Mesenchymal stem cell (in vitro differentiated cells and primary cell): Measurements from ENCODE around the gene PYGM.

Source experiments
- DNase-seq: peaks from one replicate; pipeline ENCODE4 v3.0.0-alpha.2; 2013
- H2AFZ ChIP-seq: one replicate; pipeline ENCODE4 v1.6.1; 2013; ENCODE audit warnings: low read depth, mild to moderate bottlenecking, control low read depth, inconsistent platforms, low read length, moderate library complexity
- H2AK5ac ChIP-seq: 2 replicates; pipeline ENCODE4 v1.6.1; 2013; ENCODE audit warnings: low read length, moderate library complexity, mild to moderate bottlenecking, inconsistent platforms; ENCODE audit not compliant: severe bottlenecking
- H2BK120ac ChIP-seq: one replicate; pipeline ENCODE4 v1.6.1; 2013; ENCODE audit warnings: low read depth, mild to moderate bottlenecking, inconsistent platforms, low read length, moderate library complexity
- H2BK12ac ChIP-seq, 2 experiments: one replicate each; pipeline ENCODE4 v1.6.1; 2013; ENCODE audit warnings: inconsistent platforms in 2 of 2, low read length in 2 of 2, mild to moderate bottlenecking in 2 of 2, moderate library complexity in 2 of 2, control low read depth in 1 of 2
- H2BK15ac ChIP-seq: one replicate; pipeline ENCODE4 v1.6.1; 2013; ENCODE audit warnings: mild to moderate bottlenecking, low read depth, inconsistent platforms; ENCODE audit not compliant: poor library complexity, severe bottlenecking
- H2BK5ac ChIP-seq: 2 replicates; pipeline ENCODE4 v1.6.1; 2013; ENCODE audit warnings: low read depth, mild to moderate bottlenecking, low read length, control low read depth, inconsistent platforms; ENCODE audit not compliant: poor library complexity, severe bottlenecking
- H3K14ac ChIP-seq, 2 experiments: one replicate each; pipeline ENCODE4 v1.6.1; 2013; ENCODE audit warnings: inconsistent platforms in 2 of 2, low read length in 2 of 2, control low read depth in 1 of 2, mild to moderate bottlenecking in 1 of 2, moderate library complexity in 1 of 2
- H3K18ac ChIP-seq, 2 experiments: one replicate each; pipeline ENCODE4 v1.6.1; 2013; ENCODE audit warnings: inconsistent platforms in 2 of 2, low read length in 2 of 2, control low read depth in 1 of 2, low read depth in 1 of 2, mild to moderate bottlenecking in 1 of 2
- H3K23ac ChIP-seq, 2 experiments: one replicate each; pipeline ENCODE4 v1.6.1; 2013; ENCODE audit warnings: inconsistent platforms in 2 of 2, low read length in 2 of 2, mild to moderate bottlenecking in 2 of 2, moderate library complexity in 2 of 2, control low read depth in 1 of 2
- H3K27ac ChIP-seq: 2 replicates; pipeline ENCODE4 v1.5.1; 2013; ENCODE audit warnings: mild to moderate bottlenecking, moderate library complexity, low read length, control low read depth, inconsistent platforms; ENCODE audit not compliant: poor library complexity, severe bottlenecking
- H3K27me3 ChIP-seq, 2 experiments: 2 replicates each; pipeline versions ENCODE4 v1.6.1 to v1.7.0; 2013; ENCODE audit warnings: low read length in 2 of 2, mild to moderate bottlenecking in 2 of 2, moderate library complexity in 2 of 2, control low read depth in 1 of 2, inconsistent platforms in 1 of 2; ENCODE audit not compliant: control insufficient read depth in 1 of 2, insufficient read depth in 1 of 2
- H3K36me3 ChIP-seq, 2 experiments: 2 replicates each; pipeline versions ENCODE4 v1.6.1 to v1.7.0; 2013; ENCODE audit warnings: low read length in 2 of 2, control low read depth in 1 of 2, inconsistent platforms in 1 of 2, low read depth in 1 of 2, mild to moderate bottlenecking in 1 of 2; ENCODE audit not compliant: insufficient read depth in 2 of 2, control insufficient read depth in 1 of 2
- H3K4ac ChIP-seq, 2 experiments: one replicate each; pipeline ENCODE4 v1.6.1; 2013; ENCODE audit warnings: inconsistent platforms in 2 of 2, low read length in 2 of 2, mild to moderate bottlenecking in 2 of 2, moderate library complexity in 2 of 2, control low read depth in 1 of 2, low read depth in 1 of 2
- H3K4me1 ChIP-seq: 2 replicates; pipeline ENCODE4 v1.6.1; 2013; ENCODE audit warnings: low read depth, low read length, control low read depth; ENCODE audit not compliant: control insufficient read depth, insufficient read depth
- H3K4me2 ChIP-seq: 2 replicates; pipeline ENCODE4 v1.6.1; 2013; ENCODE audit warnings: low read length, mild to moderate bottlenecking, inconsistent platforms; ENCODE audit not compliant: poor library complexity, severe bottlenecking
- H3K4me3 ChIP-seq, 2 experiments: 2 replicates each; pipeline versions ENCODE4 v1.5.1 to v1.7.0; 2013; ENCODE audit warnings: low read length in 2 of 2, mild to moderate bottlenecking in 2 of 2, control low read depth in 1 of 2, low read depth in 1 of 2; ENCODE audit not compliant: insufficient read depth in 1 of 2
- H3K79me1 ChIP-seq: replicated peaks from 2 replicates; pipeline ENCODE4 v1.6.1; 2013; ENCODE audit warnings: mild to moderate bottlenecking, control low read depth, low read length, inconsistent platforms; ENCODE audit not compliant: poor library complexity, severe bottlenecking
- H3K9ac ChIP-seq: 2 replicates; pipeline ENCODE4 v1.7.0; 2013; ENCODE audit warnings: mild to moderate bottlenecking, low read length, moderate library complexity
- H3K9me3 ChIP-seq: 2 replicates; pipeline ENCODE4 v1.7.0; 2013; ENCODE audit warnings: mild to moderate bottlenecking, low read length; ENCODE audit not compliant: control insufficient read depth
- H4K8ac ChIP-seq: one replicate; pipeline ENCODE4 v1.6.1; 2013; ENCODE audit warnings: inconsistent platforms, mild to moderate bottlenecking, low read length, moderate library complexity
- H4K91ac ChIP-seq: one replicate; pipeline ENCODE4 v1.6.1; 2013; ENCODE audit warnings: mild to moderate bottlenecking, low read length, inconsistent platforms
- WGBS: methylation state at CpG from one replicate; pipeline ENCODE4 v1.1.7; 2013; ENCODE audit warnings: mixed read lengths; 5-methylcytosine and 5-hydroxymethylcytosine counted together

PYGM gene

GRCh38 chr11:64715756-64716472, 43.9 kb downstream of the PYGM start:
- H3K79me1 ChIP-seq: no peaks in the 10 kb centered on the region
- no peak overlapping the region for H3K4ac ChIP-seq
- H2AK5ac ChIP-seq: no peak overlapping the region
- H3K4me3 ChIP-seq: no peak overlapping the region
- H3K18ac ChIP-seq: no peak overlapping the region
- H3K4me2 ChIP-seq: no peak overlapping the region
- H4K8ac ChIP-seq: no peak overlapping the region
- H2BK5ac ChIP-seq: no peak overlapping the region
- no peak overlapping the region for H4K91ac ChIP-seq
- H3K23ac ChIP-seq: no peak overlapping the region
- H3K36me3 ChIP-seq: no peaks in the 10 kb centered on the region
- DNase-seq: no peak
- peaks cover 17% of the 10 kb centered on the region for H3K4me1 ChIP-seq
- peaks cover 89 to 96% of the 10 kb centered on the region in 2 experiments for H3K27me3 ChIP-seq
- no peaks in the 10 kb centered on the region for H3K9me3 ChIP-seq
- no peak overlapping the region for H2BK12ac ChIP-seq
- no peak overlapping the region for H3K27ac ChIP-seq
- H3K14ac ChIP-seq: no peak overlapping the region
- no peak overlapping the region for H2BK15ac ChIP-seq
- no peak overlapping the region for H3K9ac ChIP-seq
- WGBS: 43% methylated on average over 8 of the region's 13 CpGs
- no peak overlapping the region for H2AFZ ChIP-seq
- H2BK120ac ChIP-seq: no peak overlapping the region

- Histone ChIP-seq H2AK5ac (no peak overlapping the region), H3K23ac (no peak overlapping the region), H2BK5ac (no peak overlapping the region), H3K4ac (no peak overlapping the region), H2BK120ac (no peak overlapping the region), H3K27me3 (peaks cover 82 to 96% of the 10 kb centered on the region in 2 experiments), H3K79me1 (no peaks in the 10 kb centered on the region), H3K4me1 (peaks cover 17% of the 10 kb centered on the region), H3K27ac (no peak overlapping the region), H3K9ac (no peak overlapping the region), H3K36me3 (no peaks in the 10 kb centered on the region), H3K14ac (no peak overlapping the region), H4K91ac (no peak overlapping the region), H3K9me3 (no peaks in the 10 kb centered on the region), H2BK15ac (no peak overlapping the region), H3K18ac (no peak overlapping the region), H2AFZ (no peak overlapping the region), H3K4me2 (no peak overlapping the region), H3K4me3 (no peak overlapping the region), H2BK12ac (no peak overlapping the region), H4K8ac (no peak overlapping the region)
- 54% methylated on average over 5 of the region's 5 CpGs for WGBS
- DNase-seq: no peak
Observed at GRCh38 chr11:64715110-64715509, 44.7 kb downstream of the PYGM start.

GRCh38 chr11:64714666-64715065, 45.1 kb downstream of the PYGM start:
- no peak overlapping the region for H2BK120ac ChIP-seq
- H3K36me3 ChIP-seq: no peaks in the 10 kb centered on the region
- no peak overlapping the region for H3K14ac ChIP-seq
- no peak overlapping the region for H3K27ac ChIP-seq
- no peak overlapping the region for H4K91ac ChIP-seq
- H3K27me3 ChIP-seq: peaks cover 78 to 95% of the 10 kb centered on the region in 2 experiments
- H3K4me2 ChIP-seq: no peak overlapping the region
- no peaks in the 10 kb centered on the region for H3K79me1 ChIP-seq
- H2BK5ac ChIP-seq: no peak overlapping the region
- no peak overlapping the region for H4K8ac ChIP-seq
- no peak overlapping the region for H2AK5ac ChIP-seq
- H2AFZ ChIP-seq: no peak overlapping the region
- H3K9me3 ChIP-seq: no peaks in the 10 kb centered on the region
- H3K4me3 ChIP-seq: no peak overlapping the region
- no peak overlapping the region for H2BK15ac ChIP-seq
- H3K9ac ChIP-seq: no peak overlapping the region
- H3K18ac ChIP-seq: no peak overlapping the region
- no peak overlapping the region for H2BK12ac ChIP-seq
- WGBS: no CpG with 5 or more reads among the region's 5 CpGs
- DNase-seq: no peak
- no peak overlapping the region for H3K4ac ChIP-seq
- peaks cover 17% of the 10 kb centered on the region for H3K4me1 ChIP-seq
- H3K23ac ChIP-seq: no peak overlapping the region

- Histone ChIP-seq H2AK5ac (no peak overlapping the region), H3K79me1 (no peaks in the 10 kb centered on the region), H3K9ac (no peak overlapping the region), H3K9me3 (no peaks in the 10 kb centered on the region), H3K23ac (no peak overlapping the region), H2BK120ac (no peak overlapping the region), H3K4me2 (peak overlapping the region; percentile 13), H2BK12ac (no peak overlapping the region), H3K27ac (no peak overlapping the region), H2AFZ (no peak overlapping the region), H3K4ac (no peak overlapping the region), H3K14ac (no peak overlapping the region), H3K4me1 (peaks cover 17% of the 10 kb centered on the region), H3K27me3 (peaks cover 71 to 94% of the 10 kb centered on the region in 2 experiments), H2BK15ac (no peak overlapping the region), H2BK5ac (no peak overlapping the region), H3K36me3 (no peaks in the 10 kb centered on the region), H4K91ac (no peak overlapping the region), H4K8ac (no peak overlapping the region), H3K18ac (no peak overlapping the region), H3K4me3 (no peak overlapping the region)
- 0% methylated on average over 29 of the region's 39 CpGs for WGBS
- DNase-seq: no peak
Observed at GRCh38 chr11:64713781-64714363, 45.9 kb downstream of the PYGM start.
